ENCODE data around the gene TMEM35B. TPM values are rescaled to one million over a fixed set of nuclear protein-coding genes. Genes with fewer than 3 reads are reported as not detected.
A peak's percentile ranks its signal among the peaks of the same experiment; 100 is the strongest.
"Not testable (repeated sequence)": the region's sequence is repeated elsewhere in the genome, so short reads cannot be mapped to it uniquely, and the experiment has no call there.

TMEM35B gene
- total RNA-seq, 2 donors from 2014 or later: 27.1 to 29.8 TPM

DNA sequence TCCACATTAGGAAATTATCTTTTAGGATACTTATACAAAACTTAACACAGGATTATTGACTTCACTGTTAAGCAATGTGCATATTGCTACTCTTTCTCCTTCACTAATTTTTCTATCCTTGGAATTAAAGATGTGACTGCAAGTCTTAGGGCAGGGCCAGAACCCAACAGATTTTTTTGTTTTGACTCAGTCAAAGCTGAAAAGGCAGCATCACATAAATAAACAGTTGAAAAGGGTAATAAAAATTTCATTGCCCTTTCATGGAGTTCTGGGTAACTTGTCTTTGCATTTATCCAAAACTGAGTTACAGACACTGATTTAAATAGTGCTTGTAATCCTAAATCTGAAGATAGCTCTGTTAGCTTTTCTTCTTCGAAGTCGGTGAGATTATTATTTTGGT, 1.9 kb upstream of the TMEM35B start:
- H3K36me3 Mint-ChIP-seq (ENCODE audit: insufficient read depth in 2 of 2): peaks cover 4 to 6% of the 10 kb centered on the region in 2 donors
- no peak overlapping the region for H3K27ac Mint-ChIP-seq
- DNase-seq (no peak), ATAC-seq (replicated peaks in 1 of 2) (no peak)
- H3K9me3 Mint-ChIP-seq: no peaks in the 10 kb centered on the region
- no peak overlapping the region for H3K4me3 Mint-ChIP-seq
- peaks cover 49% of the 10 kb centered on the region for H3K4me1 Mint-ChIP-seq (ENCODE audit: low read depth)
- no peaks in the 10 kb centered on the region for H3K27me3 Mint-ChIP-seq (ENCODE audit: low read depth)

GRCh38 chr1:34985609-34985904, 410 bp upstream of the TMEM35B start:
- Mint-ChIP-seq H3K4me1 (ENCODE audit: low read depth) (peaks cover 49% of the 10 kb centered on the region), H3K4me3 (peak overlapping the region; percentile 94 to 98), H3K27ac (peak overlapping the region; percentile 94)
- H3K9me3 Mint-ChIP-seq; DNase-seq; H3K27me3 Mint-ChIP-seq (ENCODE audit: low read depth); H3K36me3 Mint-ChIP-seq (ENCODE audit: insufficient read depth in 2 of 2): not testable (repeated sequence)
- ATAC-seq (replicated peaks in 1 of 2): peak in 1 of 2 donors; percentile 53

GRCh38 chr1:34984435-34984792, 733 bp downstream of the TMEM35B start:
- H3K36me3 Mint-ChIP-seq (ENCODE audit: insufficient read depth in 2 of 2): peaks cover 1 to 5% of the 10 kb centered on the region in 2 donors
- peak overlapping the region; percentile 94 to 98 for H3K4me3 Mint-ChIP-seq
- DNase-seq: no peak
- H3K4me1 Mint-ChIP-seq (ENCODE audit: low read depth): peaks cover 49% of the 10 kb centered on the region
- no peaks in the 10 kb centered on the region for H3K9me3 Mint-ChIP-seq
- H3K27ac Mint-ChIP-seq: peak overlapping the region; percentile 98
- H3K27me3 Mint-ChIP-seq (ENCODE audit: low read depth): no peaks in the 10 kb centered on the region
- ATAC-seq (replicated peaks in 1 of 2): peak; percentile 6 to 8

DNA sequence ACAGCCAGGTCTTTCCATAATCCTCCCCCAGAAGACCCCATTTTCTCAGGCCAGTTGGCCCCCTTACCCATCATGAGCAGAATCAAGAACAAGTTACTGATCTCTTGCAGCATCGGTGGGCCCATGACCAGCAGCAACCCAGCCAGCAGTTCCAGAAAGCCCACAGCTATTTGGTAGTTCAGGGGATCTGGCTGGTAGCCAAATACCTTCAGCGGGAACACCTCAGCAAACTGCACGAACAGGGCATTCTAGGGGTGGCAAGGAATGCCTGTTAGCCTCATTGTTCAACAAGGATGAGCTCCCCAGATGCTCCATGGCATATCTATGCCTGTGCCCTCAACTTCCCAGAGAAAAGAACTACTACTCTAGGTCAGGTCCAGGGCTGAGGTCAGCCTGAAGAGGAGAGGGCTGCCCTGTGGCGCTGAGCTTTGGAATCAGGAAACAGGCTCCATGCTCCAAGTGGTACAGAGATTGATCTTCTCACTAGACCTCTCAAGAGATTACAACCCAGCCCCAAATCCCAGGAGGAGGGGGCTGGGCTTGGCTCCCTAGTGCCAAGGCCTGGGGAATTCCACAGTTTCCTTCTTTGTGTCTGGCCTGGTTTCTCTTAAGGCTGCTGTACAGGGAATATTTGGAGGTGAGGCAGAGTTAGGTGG, 1.3 kb downstream of the TMEM35B start:
- Mint-ChIP-seq H3K4me3 (peak overlapping the region; percentile 94 to 98), H3K36me3 (ENCODE audit: insufficient read depth in 2 of 2) (peaks cover 1 to 5% of the 10 kb centered on the region in 2 donors), H3K4me1 (ENCODE audit: low read depth) (peaks cover 46% of the 10 kb centered on the region), H3K9me3 (no peaks in the 10 kb centered on the region), H3K27me3 (ENCODE audit: low read depth) (no peaks in the 10 kb centered on the region), H3K27ac (peak overlapping the region; percentile 98)
- DNase-seq (no peak), ATAC-seq (replicated peaks in 1 of 2) (no peak)

- DNase-seq (no peak), ATAC-seq (replicated peaks in 1 of 2) (no peak)
- no peaks in the 10 kb centered on the region for H3K9me3 Mint-ChIP-seq
- no peak overlapping the region for H3K27ac Mint-ChIP-seq
- peaks cover 37% of the 10 kb centered on the region for H3K4me1 Mint-ChIP-seq (ENCODE audit: low read depth)
- H3K36me3 Mint-ChIP-seq (ENCODE audit: insufficient read depth in 2 of 2): peaks cover 1 to 5% of the 10 kb centered on the region in 2 donors
- peak overlapping the region; percentile 32 to 94 for H3K4me3 Mint-ChIP-seq
- H3K27me3 Mint-ChIP-seq (ENCODE audit: low read depth): no peaks in the 10 kb centered on the region
These were observed 2.2 kb downstream of the TMEM35B start for GRCh38 chr1:34982820-34983376.

DNA sequence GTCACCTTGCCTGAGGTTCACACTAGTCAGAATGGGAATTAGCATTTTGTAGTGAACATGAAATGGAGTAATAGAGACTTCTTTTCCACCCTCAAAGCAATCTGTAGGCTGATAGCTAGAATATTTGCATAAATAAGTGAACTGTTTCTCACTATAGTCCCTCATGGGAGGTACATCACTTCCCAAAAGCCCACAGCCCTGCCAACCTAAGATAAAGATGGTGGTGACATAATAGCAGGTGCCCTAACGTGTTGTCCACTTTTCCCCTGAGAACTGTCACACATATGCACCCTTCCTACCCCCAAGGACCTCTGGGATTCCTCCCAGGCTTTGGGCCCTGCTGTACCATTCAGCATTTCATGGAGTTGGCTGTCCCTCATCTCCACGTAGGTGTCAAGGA, 4.4 kb downstream of the TMEM35B start:
- Mint-ChIP-seq H3K36me3 (ENCODE audit: insufficient read depth in 2 of 2) (peaks cover 3 to 5% of the 10 kb centered on the region in 2 donors), H3K4me1 (ENCODE audit: low read depth) (peaks cover 21% of the 10 kb centered on the region), H3K4me3 (no peak overlapping the region), H3K9me3 (no peaks in the 10 kb centered on the region), H3K27me3 (ENCODE audit: low read depth) (no peaks in the 10 kb centered on the region), H3K27ac (no peak overlapping the region)
- DNase-seq: no peak
- no peak for ATAC-seq (replicated peaks in 1 of 2)

DNA sequence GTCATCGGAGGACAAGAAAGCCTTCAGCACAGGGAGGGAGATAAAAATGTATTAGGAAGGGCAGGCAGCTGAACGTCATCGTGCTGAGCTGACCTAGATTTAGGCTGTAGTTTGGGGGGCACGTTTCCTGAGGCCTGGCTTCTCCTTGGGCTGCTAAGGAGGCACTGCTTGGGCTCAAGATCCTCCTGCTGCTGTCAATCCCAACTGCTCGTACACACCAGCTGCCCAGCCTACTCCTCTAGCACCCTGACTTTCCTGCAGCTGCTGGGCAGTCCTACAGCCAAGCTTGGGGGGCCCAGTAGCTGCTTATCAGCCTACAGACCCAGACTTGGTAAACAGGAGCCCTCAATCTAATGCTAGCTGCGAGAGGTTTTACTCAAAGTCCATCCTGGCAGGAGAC, 6.2 kb downstream of the TMEM35B start:
- ATAC-seq (replicated peaks in 1 of 2) (no peak), DNase-seq (no peak)
- Mint-ChIP-seq H3K36me3 (ENCODE audit: insufficient read depth in 2 of 2) (peaks cover 3 to 4% of the 10 kb centered on the region in 2 donors), H3K9me3 (no peaks in the 10 kb centered on the region), H3K4me3 (no peak overlapping the region), H3K4me1 (ENCODE audit: low read depth) (peaks cover 14% of the 10 kb centered on the region), H3K27me3 (ENCODE audit: low read depth) (no peaks in the 10 kb centered on the region), H3K27ac (no peak overlapping the region)

DNA sequence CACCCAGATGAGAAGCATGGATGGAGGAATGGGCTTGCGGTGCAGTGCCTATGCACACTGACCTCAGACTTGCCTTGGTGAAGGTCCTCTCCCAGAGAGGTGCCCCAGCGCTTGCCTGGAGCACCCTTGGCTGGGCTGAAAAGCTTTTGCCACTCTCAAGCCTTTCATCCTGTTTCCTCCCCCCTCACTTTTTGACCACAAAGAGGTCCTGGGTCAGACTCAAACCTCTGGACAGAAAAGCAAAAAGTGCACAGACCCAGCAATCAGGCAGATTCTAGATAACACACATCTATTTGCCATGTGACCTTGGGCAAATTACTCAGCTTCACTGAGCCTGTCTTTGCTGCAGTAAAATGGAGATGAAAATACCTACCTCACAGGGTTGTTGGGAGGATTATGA, 7.3 kb downstream of the TMEM35B start:
- Mint-ChIP-seq H3K27ac (no peak overlapping the region), H3K27me3 (ENCODE audit: low read depth) (no peaks in the 10 kb centered on the region), H3K9me3 (no peaks in the 10 kb centered on the region), H3K4me1 (ENCODE audit: low read depth) (peaks cover 5% of the 10 kb centered on the region), H3K36me3 (ENCODE audit: insufficient read depth in 2 of 2) (peaks cover 3 to 4% of the 10 kb centered on the region in 2 donors), H3K4me3 (no peak overlapping the region)
- ATAC-seq (replicated peaks in 1 of 2) (peak; percentile 7 to 24), DNase-seq (no peak)

GRCh38 chr1:34977210-34977471, 8.0 kb downstream of the TMEM35B start:
- Mint-ChIP-seq H3K27me3 (ENCODE audit: low read depth) (no peaks in the 10 kb centered on the region), H3K4me3 (no peak overlapping the region), H3K27ac (no peak overlapping the region), H3K4me1 (ENCODE audit: low read depth) (no peaks in the 10 kb centered on the region), H3K9me3 (no peaks in the 10 kb centered on the region), H3K36me3 (ENCODE audit: insufficient read depth in 2 of 2) (peaks cover 1 to 4% of the 10 kb centered on the region in 2 donors)
- DNase-seq (no peak), ATAC-seq (replicated peaks in 1 of 2) (no peak)

DNA sequence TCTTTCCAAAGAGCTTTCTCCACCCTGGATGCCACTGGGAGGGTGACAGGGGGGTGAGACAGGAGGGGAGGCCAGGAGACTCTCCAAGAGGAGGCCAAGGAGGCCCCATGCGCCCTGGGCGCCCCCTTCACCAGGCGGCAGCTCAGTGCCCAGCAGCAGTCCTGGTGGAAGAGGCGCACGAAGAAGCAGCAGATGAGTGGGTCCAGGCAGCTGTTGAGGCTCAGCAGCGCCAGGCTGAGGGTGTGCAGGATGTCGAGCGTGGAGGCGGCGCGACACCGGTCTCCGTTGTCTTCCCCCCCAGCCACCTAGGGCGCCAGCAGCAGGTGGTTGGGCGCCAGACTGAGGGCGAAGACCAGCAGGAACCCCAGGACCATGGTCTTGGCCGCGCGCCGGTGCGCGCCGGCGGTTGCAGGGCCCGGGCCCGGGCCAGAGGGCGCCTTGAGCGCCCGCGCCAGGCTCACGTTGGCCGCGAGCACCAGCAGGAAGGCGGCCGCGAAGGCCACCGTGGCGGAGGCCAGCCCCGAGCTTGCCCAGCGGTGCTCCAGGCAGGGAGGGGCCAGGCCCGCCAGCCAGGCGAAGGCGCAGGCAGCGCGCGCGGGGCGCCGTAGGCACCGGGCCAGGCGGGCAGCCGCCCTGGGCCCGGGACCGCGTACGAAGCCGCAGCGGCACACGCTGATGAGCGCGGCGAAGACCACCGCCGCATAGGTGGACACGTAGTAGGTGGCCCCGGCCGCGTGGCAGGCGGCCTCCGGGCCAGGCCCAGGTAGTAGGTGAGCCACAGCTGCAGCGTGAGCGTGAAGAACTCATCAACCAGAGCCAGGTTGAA, 8.6 kb downstream of the TMEM35B start:
- ATAC-seq (replicated peaks in 1 of 2): no peak
- H3K4me1 Mint-ChIP-seq (ENCODE audit: low read depth): no peaks in the 10 kb centered on the region

GRCh38 chr1:34975771-34976170, 9.4 kb downstream of the TMEM35B start:
- Mint-ChIP-seq H3K9me3 (peaks cover 0 to 2% of the 10 kb centered on the region in 2 donors), H3K4me1 (ENCODE audit: low read depth) (no peaks in the 10 kb centered on the region), H3K4me3 (no peak overlapping the region), H3K36me3 (ENCODE audit: insufficient read depth in 2 of 2) (peaks cover 1 to 4% of the 10 kb centered on the region in 2 donors), H3K27ac (peak overlapping the region; percentile 2), H3K27me3 (ENCODE audit: low read depth) (no peaks in the 10 kb centered on the region)
- ATAC-seq (replicated peaks in 1 of 2): no peak
- no peak for DNase-seq

More for the DNA sequence above, 8.6 kb downstream of the TMEM35B start:
- no peak for DNase-seq
- H3K27me3 Mint-ChIP-seq (ENCODE audit: low read depth): no peaks in the 10 kb centered on the region
- H3K27ac Mint-ChIP-seq: no peak overlapping the region
- H3K36me3 Mint-ChIP-seq (ENCODE audit: insufficient read depth in 2 of 2): peaks cover 1 to 4% of the 10 kb centered on the region in 2 donors
- no peak overlapping the region for H3K4me3 Mint-ChIP-seq
- no peaks in the 10 kb centered on the region for H3K9me3 Mint-ChIP-seq

- Mint-ChIP-seq H3K4me1 (ENCODE audit: low read depth) (no peaks in the 10 kb centered on the region), H3K9me3 (peaks cover 0 to 2% of the 10 kb centered on the region in 2 donors), H3K27me3 (ENCODE audit: low read depth) (no peaks in the 10 kb centered on the region), H3K27ac (peak overlapping the region; percentile 2), H3K4me3 (no peak overlapping the region), H3K36me3 (ENCODE audit: insufficient read depth in 2 of 2) (peaks cover 1 to 4% of the 10 kb centered on the region in 2 donors)
- ATAC-seq (replicated peaks in 1 of 2) (no peak), DNase-seq (no peak)
These were observed 9.8 kb downstream of the TMEM35B start for GRCh38 chr1:34975338-34975737.

DNA sequence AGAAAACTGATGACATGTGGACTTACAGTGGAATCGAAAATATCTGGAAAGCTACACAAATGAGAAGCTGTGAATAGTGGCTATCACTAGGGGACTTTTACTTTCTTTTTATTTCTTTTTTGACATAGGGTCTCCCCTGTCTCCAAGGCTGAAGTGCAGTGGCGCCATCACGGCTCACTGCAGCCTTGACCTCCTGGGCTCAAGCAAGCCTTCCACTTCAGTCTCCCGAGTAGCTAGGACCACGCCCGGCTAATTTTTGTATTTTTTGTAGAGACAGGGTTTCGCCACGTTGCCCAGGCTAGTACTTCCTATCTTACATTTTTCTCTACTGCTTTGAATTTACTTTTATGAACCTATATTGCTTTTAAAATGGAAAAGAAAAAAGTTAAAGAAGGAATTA, 10.5 kb downstream of the TMEM35B start:
- H3K36me3 Mint-ChIP-seq (ENCODE audit: insufficient read depth in 2 of 2): peaks cover 1 to 4% of the 10 kb centered on the region in 2 donors
- H3K27ac Mint-ChIP-seq: no peak overlapping the region
- H3K4me3 Mint-ChIP-seq: no peak overlapping the region
- H3K4me1 Mint-ChIP-seq (ENCODE audit: low read depth): no peaks in the 10 kb centered on the region
- peaks cover 0 to 2% of the 10 kb centered on the region in 2 donors for H3K9me3 Mint-ChIP-seq
- H3K27me3 Mint-ChIP-seq (ENCODE audit: low read depth): no peaks in the 10 kb centered on the region
- DNase-seq (no peak), ATAC-seq (replicated peaks in 1 of 2) (no peak)

All from activated T-cell treated with anti-CD3 and anti-CD28 coated beads, Interleukin-2, amount 50 U/mL, for 72 hours (primary cell).